GM12878 (cell line): ENCODE data around the gene ANKRD44. TPM values are rescaled to one million over a fixed set of nuclear protein-coding genes. Genes with fewer than 3 reads are reported as not detected.

Source experiments
- ATAC-seq: fragments of 200-7000 bp; cut with Tn5 transposase; 3 replicates; pipeline ENCODE4 v1.9.1; 2020; ENCODE audit warnings: mild to moderate bottlenecking, moderate library complexity
- BruUV-seq: library from RNA; stranded (reverse); fragments of 400-500 nt; replicated peaks from 2 replicates; lab custom pipeline; 2021; lab: Mats Ljungman, UMichigan
- CTCF ChIA-PET: fragments of 300-600 bp; sonication (Branson Sonifier 250); formaldehyde crosslinking; extraction: SDS; loops from one replicate; lab custom pipeline; 2021; ENCODE audit warnings: inconsistent platforms; lab: Yijun Ruan, JAX
- POLR2A ChIA-PET: fragments of 350-600 bp; formaldehyde crosslinking; extraction: SDS; loops from one replicate; lab custom pipeline; 2021; ENCODE audit warnings: inconsistent platforms; lab: Charles Lee
- RAD21 ChIA-PET: fragments of 300-600 bp; sonication (Branson Sonifier 250); formaldehyde crosslinking; loops from one replicate; lab custom pipeline; 2023; ENCODE audit warnings: antibody characterized with exemption; ENCODE audit not compliant: unreplicated experiment; lab: Charles Lee
- SMC1A ChIA-PET: fragments of 300-600 bp; sonication (Branson Sonifier 250); formaldehyde crosslinking; loops from one replicate; lab custom pipeline; 2023; ENCODE audit not compliant: unreplicated experiment, uncharacterized antibody; lab: Charles Lee
- DNase-seq: peaks from one replicate; pipeline ENCODE4 v3.0.0-alpha.2; 2011; ENCODE audit warnings: low read depth, low spot score
- FAIRE-seq: peaks from 3 replicates; lab custom pipeline; 2011; peaks lifted over from hg19 to GRCh38; lab: Jason Lieb, UNC
- H2AFZ ChIP-seq: 2 replicates; pipeline ENCODE4 v1.6.0; 2011; ENCODE audit warnings: low read depth, low read length, control low read depth; ENCODE audit not compliant: control insufficient read depth
- H3K27ac ChIP-seq: 2 replicates; pipeline ENCODE4 v1.5.1; 2011; ENCODE audit warnings: control low read depth; ENCODE audit not compliant: control insufficient read depth, insufficient read depth
- H3K27me3 ChIP-seq, 2 experiments: replicated peaks in 1 of 2; 2 replicates each; pipeline versions ENCODE4 v1.6.0 to v1.6.1; 2011; ENCODE audit warnings: low read length in 1 of 2; ENCODE audit not compliant: control insufficient read depth in 2 of 2, insufficient read depth in 2 of 2
- H3K36me3 ChIP-seq, 2 experiments: 2 replicates each; pipeline ENCODE4 v1.5.1; 2011; ENCODE audit warnings: low read length in 1 of 2; ENCODE audit not compliant: control insufficient read depth in 2 of 2, insufficient read depth in 2 of 2
- H3K4me1 ChIP-seq: 2 replicates; pipeline ENCODE4 v1.6.1; 2011; ENCODE audit warnings: mild to moderate bottlenecking, low read length, moderate library complexity, mixed read lengths; ENCODE audit not compliant: control insufficient read depth, insufficient read depth
- H3K4me2 ChIP-seq: 2 replicates; pipeline ENCODE4 v1.6.0; 2011; ENCODE audit warnings: control low read depth; ENCODE audit not compliant: control insufficient read depth, insufficient read depth
- H3K4me3 ChIP-seq: fragments of 200-600 bp; sonication (generic); 2 replicates; pipeline ENCODE4 v1.5.1; 2016
- H3K79me2 ChIP-seq: 2 replicates; pipeline ENCODE4 v1.6.0; 2011; ENCODE audit warnings: low read length; ENCODE audit not compliant: control insufficient read depth, insufficient read depth
- H3K9ac ChIP-seq: 2 replicates; pipeline ENCODE4 v1.8.0; 2011; ENCODE audit warnings: low read length, control low read depth, mixed read lengths; ENCODE audit not compliant: control insufficient read depth, insufficient read depth
- H3K9me3 ChIP-seq: replicated peaks from 3 replicates; pipeline ENCODE4 v1.5.1; 2011; ENCODE audit warnings: mild to moderate bottlenecking, low read length; ENCODE audit not compliant: control insufficient read depth, insufficient read depth
- H4K20me1 ChIP-seq: 2 replicates; pipeline ENCODE4 v1.6.0; 2011; ENCODE audit not compliant: control insufficient read depth, insufficient read depth
- ATF2 ChIP-seq: IDR thresholded peaks from 2 replicates; pipeline ENCODE4 v1.6.1; 2012; ENCODE audit warnings: low read length, inconsistent platforms
- CHD1 ChIP-seq: IDR thresholded peaks from 2 replicates; pipeline ENCODE4 v1.6.1; 2012; ENCODE audit warnings: low read depth, low read length, improper control_type of control experiment
- CTCF ChIP-seq, 3 experiments: IDR thresholded peaks in 2 of 3; conservative IDR thresholded peaks in 1 of 3; 2 replicates each; pipeline ENCODE4 v1.5.1; 2011; ENCODE audit warnings: low read depth in 3 of 3, low read length in 3 of 3, mild to moderate bottlenecking in 3 of 3, control low read depth in 2 of 3, moderate library complexity in 2 of 3, inconsistent platforms in 1 of 3, mixed read lengths in 1 of 3; ENCODE audit not compliant: control insufficient read depth in 2 of 3, insufficient read depth in 1 of 3; ENCODE audit errors: extremely low read depth in 1 of 3
- RELA ChIP-seq: fragments of 450-650 bp; IDR thresholded peaks from 2 replicates; pipeline ENCODE4 v1.8.0; 2014; ENCODE audit warnings: borderline replicate concordance; ENCODE audit not compliant: partially characterized antibody
- RELB ChIP-seq: fragments of 450-650 bp; IDR thresholded peaks from 2 replicates; pipeline ENCODE4 v1.6.1; 2017; ENCODE audit warnings: low read depth, mild to moderate bottlenecking, moderate library complexity
- TCF12 ChIP-seq: IDR thresholded peaks from 2 replicates; pipeline ENCODE4 v1.6.1; 2011; ENCODE audit warnings: low read depth, mild to moderate bottlenecking, low read length
- ZNF687 ChIP-seq: fragments of 450-650 bp; IDR thresholded peaks from 2 replicates; pipeline ENCODE4 v1.6.1; 2017; ENCODE audit warnings: mild to moderate bottlenecking, moderate library complexity
- WGBS: methylation state at CpG from one replicate; pipeline ENCODE4 v1.1.6; 2016; ENCODE audit warnings: low lambda C conversion rate; ENCODE audit not compliant: insufficient replicate concordance, insufficient coverage; ENCODE audit errors: missing lambda C conversion rate; 5-methylcytosine and 5-hydroxymethylcytosine counted together
- in situ Hi-C: fragments of 300-500 bp; cut with MboI; formaldehyde crosslinking; loops from 9 replicates; pipeline ENCODE4 v1.14.3; 2018; ENCODE audit warnings: mixed read lengths
- intact Hi-C: fragments of 100-400 bp; cut with micrococcal nuclease; formaldehyde crosslinking; loops from one replicate; pipeline ENCODE4 v1.14.2; 2022; ENCODE audit not compliant: unreplicated experiment
- polyA plus RNA-seq, 11 experiments: library from polyadenylated mRNA; depleted of rRNA in 4 of 11; unstranded in 6 of 11; stranded (reverse) in 5 of 11; fragments of >200 nt; fragmentation: Nextera tagmentation in 4 of 11; fragmentation: Illumina TruSeq in 1 of 11; extraction: Ambion mirVana in 4 of 11; extraction: Trizol in 1 of 11; gene quantifications; 1 replicate in 1 of 11; 2 replicates in 10 of 11; pipeline versions ENCODE4 v1.2.1 to v1.2.3, GENCODE V29; 2011 to 2016; ENCODE audit warnings: inconsistent platforms in 2 of 11, missing spikeins in 2 of 11, low read depth in 1 of 11
- total RNA-seq, 4 experiments: library from RNA; depleted of rRNA in 3 of 4; stranded (reverse); fragments of >200 nt in 3 of 4; fragmentation: Illumina TruSeq in 1 of 4; extraction: Trizol in 1 of 4; gene quantifications; 2 replicates each; pipeline versions ENCODE4 v1.2.1 to v1.2.3, GENCODE V29; 2013 to 2021

Gene ANKRD44
- total and polyA plus RNA-seq, 10 of the 15 experiments (the other 5 are each of a cell fraction or from before 2014, with no cell fraction given): 19.1 to 99.1 (median 59.6) TPM

GRCh38 chr2:197259470-197259999 lies 51.0 kb downstream of the ANKRD44 start (continued):
- TF ChIP-seq ZNF687: peak; percentile 92

GRCh38 chr2:197258580-197258979 lies 52.0 kb downstream of the ANKRD44 start:
- in situ Hi-C loops: no loop called here
- Histone ChIP-seq H3K9ac (peak overlapping the region; percentile 14; the same call in 1 of the 2 replicates), H3K27ac (peak overlapping the region; percentile 75), H3K27me3 (no peaks in the 10 kb centered on the region), H3K4me3 (peak overlapping the region; percentile 42; the same call in 1 of the 2 replicates), H3K36me3 (no peaks in the 10 kb centered on the region; a peak in 2 of 4 replicates), H3K79me2 (peaks cover 84% of the 10 kb centered on the region), H3K4me1 (peaks cover 45% of the 10 kb centered on the region), H3K9me3 (no peaks in the 10 kb centered on the region; the same call in 2 of the 3 replicates), H2AFZ (peak overlapping the region; percentile 11; the same call in 1 of the 2 replicates), H4K20me1 (no peaks in the 10 kb centered on the region), H3K4me2 (peak overlapping the region; percentile 89)
- ChIA-PET CTCF (interaction anchor here (0.6 to 5.7 kb wide), 7 partner anchors 21 to 48 kb away, joined by 3 to 68 read pairs (median 4); no protein-coding TSS in a partner anchor), RAD21 (interaction anchor here (0.9 to 5.7 kb wide), 10 partner anchors 14 to 62 kb away, joined by 4 to 178 read pairs (median 8); partner anchors contain the start of gene ANKRD44), SMC1A (interaction anchor here (1.0 to 7.8 kb wide), 8 partner anchors 16 to 62 kb away, joined by 3 to 165 read pairs (median 64); no protein-coding TSS in a partner anchor), POLR2A (interaction anchor here (0.5 to 5.7 kb wide), 8 partner anchors 14 to 104 kb away, joined by 3 to 85 read pairs (median 7); partner anchors contain the start of gene ANKRD44)
- FAIRE-seq (no peak), ATAC-seq (peak; percentile 40), DNase-seq (peak; percentile 84)
- no TSS peak for BruUV-seq
- intact Hi-C loops: loop anchor here (2.0 kb wide), 1 partner anchor 50 kb away; no protein-coding TSS in a partner anchor
- WGBS: 0% methylated on average over 2 of the region's 2 CpGs
- TF ChIP-seq ATF2 (no peak), CTCF (IDR thresholded peaks at IDR 0.05 in 2 of 3, conservative IDR thresholded peaks at IDR 0.05 in 1 of 3; ENCODE audit: control insufficient read depth in 2 of 3, extremely low read depth in 1 of 3, insufficient read depth in 1 of 3, low read depth in 3 of 3, low read length in 3 of 3) (no peak), RELA (peak; percentile 38), CHD1 (no peak), RELB (peak; percentile 71), TCF12 (0 out of 2 replicates have a peak, but pooled peaks have one; percentile 28)
